Mesothelial cell of epicardium (in vitro differentiated cells): ENCODE data around the gene COL4A2. TPM values are rescaled to one million over a fixed set of nuclear protein-coding genes. Genes with fewer than 3 reads are reported as not detected.

ENCODE experiments used
- DNase-seq, 2 experiments: peaks; one replicate each; pipeline ENCODE4 v3.0.0; 2021; ENCODE audit warnings: low spot score in 2 of 2; ENCODE audit not compliant: unreplicated experiment in 2 of 2
- H3K27ac Mint-ChIP-seq: 2 replicates; pipeline ENCODE4 v1.8.0; 2021; ENCODE audit warnings: mixed read lengths
- H3K27me3 Mint-ChIP-seq: 2 replicates; pipeline ENCODE4 v1.8.0; 2021; ENCODE audit warnings: low read depth, mixed read lengths
- H3K36me3 Mint-ChIP-seq: 2 replicates; pipeline ENCODE4 v1.8.0; 2021; ENCODE audit warnings: mixed read lengths
- H3K4me1 Mint-ChIP-seq: 2 replicates; pipeline ENCODE4 v1.8.0; 2021; ENCODE audit warnings: mixed read lengths
- H3K4me3 Mint-ChIP-seq: 2 replicates; pipeline ENCODE4 v1.8.0; 2021; ENCODE audit warnings: mild to moderate bottlenecking, moderate library complexity, mixed read lengths
- H3K9me3 Mint-ChIP-seq: 2 replicates; pipeline ENCODE4 v1.8.0; 2021; ENCODE audit warnings: mixed read lengths
- total RNA-seq: library from RNA; stranded (reverse); gene quantifications from 3 replicates; pipeline ENCODE4 v1.2.1, GENCODE V29; 2021
- TF ChIP-seq, protein P1 (sequence below): fragments of 200-600 bp; sonication (generic); IDR thresholded peaks from one replicate; pipeline ENCODE4 v1.5.0; 2021; ENCODE audit warnings: antibody characterized with exemption; ENCODE audit not compliant: unreplicated experiment

The COL4A2 gene
- total RNA-seq, 1 donor from 2014 or later, result 469 TPM

DNA sequence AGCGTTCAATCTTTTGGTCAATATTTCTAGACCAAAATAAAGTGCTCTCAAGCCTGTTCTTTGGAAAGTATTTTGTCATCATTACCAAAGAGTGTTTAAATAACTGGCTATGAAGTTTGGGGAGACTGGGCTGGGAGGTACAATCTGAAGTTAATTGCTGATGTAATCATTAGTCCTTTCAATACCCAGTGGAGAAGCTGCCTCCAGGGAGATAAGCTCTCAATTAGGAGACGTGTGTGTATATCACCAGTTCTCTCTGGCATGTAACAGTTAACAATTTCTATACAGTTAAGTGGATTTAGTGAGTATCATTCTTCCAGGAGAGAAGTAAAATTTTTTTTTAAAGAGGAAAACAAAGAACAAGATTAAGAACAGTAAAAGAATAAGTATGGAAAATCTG, 1.5 kb upstream of the COL4A2 start:
- peak overlapping the region; percentile 23 for H3K27ac Mint-ChIP-seq
- DNase-seq, result no peak
- H3K27me3 Mint-ChIP-seq, result no peaks in the 10 kb centered on the region
- H3K36me3 Mint-ChIP-seq, result peaks cover 2% of the 10 kb centered on the region
- H3K9me3 Mint-ChIP-seq, result no peaks in the 10 kb centered on the region
- peaks cover 63% of the 10 kb centered on the region for H3K4me1 Mint-ChIP-seq
- H3K4me3 Mint-ChIP-seq, result peak overlapping the region; percentile 65
- TF ChIP-seq, protein P1, sequence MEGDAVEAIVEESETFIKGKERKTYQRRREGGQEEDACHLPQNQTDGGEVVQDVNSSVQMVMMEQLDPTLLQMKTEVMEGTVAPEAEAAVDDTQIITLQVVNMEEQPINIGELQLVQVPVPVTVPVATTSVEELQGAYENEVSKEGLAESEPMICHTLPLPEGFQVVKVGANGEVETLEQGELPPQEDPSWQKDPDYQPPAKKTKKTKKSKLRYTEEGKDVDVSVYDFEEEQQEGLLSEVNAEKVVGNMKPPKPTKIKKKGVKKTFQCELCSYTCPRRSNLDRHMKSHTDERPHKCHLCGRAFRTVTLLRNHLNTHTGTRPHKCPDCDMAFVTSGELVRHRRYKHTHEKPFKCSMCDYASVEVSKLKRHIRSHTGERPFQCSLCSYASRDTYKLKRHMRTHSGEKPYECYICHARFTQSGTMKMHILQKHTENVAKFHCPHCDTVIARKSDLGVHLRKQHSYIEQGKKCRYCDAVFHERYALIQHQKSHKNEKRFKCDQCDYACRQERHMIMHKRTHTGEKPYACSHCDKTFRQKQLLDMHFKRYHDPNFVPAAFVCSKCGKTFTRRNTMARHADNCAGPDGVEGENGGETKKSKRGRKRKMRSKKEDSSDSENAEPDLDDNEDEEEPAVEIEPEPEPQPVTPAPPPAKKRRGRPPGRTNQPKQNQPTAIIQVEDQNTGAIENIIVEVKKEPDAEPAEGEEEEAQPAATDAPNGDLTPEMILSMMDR, result no peak

DNA sequence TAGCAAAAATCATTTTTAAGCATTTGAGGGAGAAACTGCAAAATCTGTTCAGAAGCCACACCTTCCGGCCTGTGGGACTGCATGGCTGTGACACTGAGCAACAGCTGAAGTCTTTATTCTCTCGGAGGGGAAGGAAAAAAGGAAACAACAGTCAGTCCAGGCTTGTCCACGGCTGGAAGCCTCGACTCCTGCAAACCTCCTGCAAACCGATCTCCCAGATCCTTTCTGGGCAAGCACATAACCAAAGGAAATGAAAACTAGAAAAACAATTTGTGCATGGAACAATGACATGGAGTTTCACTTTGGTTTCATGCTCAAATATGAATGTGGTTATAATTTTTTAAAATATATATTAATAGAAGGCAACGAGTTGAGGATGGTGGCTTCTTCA, 1.1 kb upstream of the COL4A2 start:
- peak overlapping the region; percentile 65 for H3K4me3 Mint-ChIP-seq
- TF ChIP-seq, protein P1, result no peak
- no peaks in the 10 kb centered on the region for H3K9me3 Mint-ChIP-seq
- peaks cover 2% of the 10 kb centered on the region for H3K36me3 Mint-ChIP-seq
- peak overlapping the region; percentile 23 for H3K27ac Mint-ChIP-seq
- H3K4me1 Mint-ChIP-seq, result peaks cover 60% of the 10 kb centered on the region
- DNase-seq, result no peak
- no peaks in the 10 kb centered on the region for H3K27me3 Mint-ChIP-seq

DNA sequence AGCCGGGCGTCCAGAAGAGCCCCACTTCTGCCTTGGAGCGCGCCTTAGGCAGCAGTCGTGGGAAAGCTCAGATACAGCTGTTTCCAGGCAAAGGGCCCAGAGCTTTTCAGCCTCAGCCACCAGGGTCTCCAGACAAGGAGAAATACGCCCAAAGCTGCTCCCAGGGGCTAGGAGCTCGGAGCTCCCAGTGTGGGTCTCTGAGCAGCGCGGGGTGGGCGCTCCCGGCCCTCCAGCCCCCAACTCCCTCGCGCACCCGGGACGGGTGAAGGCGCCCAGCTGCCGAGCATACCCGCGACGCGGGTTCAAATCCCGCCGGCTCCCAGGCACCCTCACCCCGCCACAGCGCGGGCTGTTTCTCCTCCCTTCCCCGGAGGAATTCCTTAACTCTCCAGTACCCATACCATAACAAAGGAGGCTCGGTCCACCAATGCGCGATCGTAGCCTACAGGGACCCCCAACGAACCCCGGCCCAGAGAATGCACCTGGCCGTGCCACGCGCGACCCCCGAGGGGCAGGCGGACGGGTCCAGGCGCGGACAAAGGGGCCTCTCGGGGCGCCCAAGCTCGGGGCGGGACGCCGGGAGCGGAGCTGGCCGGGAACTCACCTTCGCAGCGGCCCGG, 634 bp upstream of the COL4A2 start:
- no peaks in the 10 kb centered on the region for H3K9me3 Mint-ChIP-seq
- TF ChIP-seq, protein P1, result no peak
- peaks cover 5% of the 10 kb centered on the region for H3K36me3 Mint-ChIP-seq
- peak overlapping the region; percentile 71 for H3K27ac Mint-ChIP-seq
- peak in 1 of 2 experiments; percentile 53 for DNase-seq
- peaks cover 57% of the 10 kb centered on the region for H3K4me1 Mint-ChIP-seq
- H3K27me3 Mint-ChIP-seq, result no peaks in the 10 kb centered on the region
- peak overlapping the region; percentile 65 for H3K4me3 Mint-ChIP-seq

DNA sequence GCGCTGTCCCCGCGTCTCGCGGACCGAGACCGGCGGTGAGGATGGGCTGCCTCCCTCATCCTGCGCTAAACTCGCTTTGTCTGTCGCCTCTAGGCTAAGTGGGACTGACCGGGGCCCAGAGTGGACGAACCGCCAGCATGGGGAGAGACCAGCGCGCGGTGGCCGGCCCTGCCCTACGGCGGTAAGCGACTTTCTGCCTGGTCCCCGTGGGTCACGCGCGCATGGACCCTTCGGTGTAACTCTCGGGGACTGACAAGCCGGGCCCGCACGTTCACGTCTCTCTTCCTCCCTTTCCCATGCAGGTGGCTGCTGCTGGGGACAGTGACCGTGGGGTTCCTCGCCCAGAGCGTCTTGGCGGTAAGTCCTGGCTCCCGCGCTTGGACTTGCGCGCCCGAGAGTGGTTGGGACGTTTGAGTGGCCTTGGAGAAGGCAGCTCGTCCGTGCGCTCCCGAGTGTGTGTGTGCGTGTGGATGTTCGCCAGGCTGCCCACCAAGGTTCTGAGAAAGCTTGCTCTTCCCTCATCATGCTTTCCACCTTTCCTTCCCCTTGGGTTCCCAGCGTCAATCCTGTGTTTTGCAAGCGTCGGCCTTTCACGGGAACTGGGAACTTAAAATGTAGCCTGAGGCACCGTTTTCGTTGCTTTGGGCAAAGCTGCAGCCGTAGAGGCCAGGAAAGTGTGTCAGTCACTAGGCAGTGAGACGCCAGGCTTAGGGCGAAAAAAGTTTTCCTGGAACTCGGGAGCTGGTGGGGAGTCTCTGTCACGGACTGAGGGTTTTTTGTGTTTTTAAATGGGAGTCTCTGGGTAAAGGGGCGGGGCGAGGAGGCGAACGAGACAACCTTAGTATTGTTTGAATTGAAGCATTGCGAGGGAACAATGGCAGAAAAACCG, 927 bp downstream of the COL4A2 start:
- H3K4me1 Mint-ChIP-seq, result peaks cover 59% of the 10 kb centered on the region
- no peaks in the 10 kb centered on the region for H3K9me3 Mint-ChIP-seq
- TF ChIP-seq, protein P1, result peak; percentile 7
- H3K27me3 Mint-ChIP-seq, result no peaks in the 10 kb centered on the region
- peaks cover 5% of the 10 kb centered on the region for H3K36me3 Mint-ChIP-seq
- peak overlapping the region; percentile 95 for H3K27ac Mint-ChIP-seq
- peak in 1 of 2 experiments; percentile 57 for DNase-seq
- H3K4me3 Mint-ChIP-seq, result peak overlapping the region; percentile 91

DNA sequence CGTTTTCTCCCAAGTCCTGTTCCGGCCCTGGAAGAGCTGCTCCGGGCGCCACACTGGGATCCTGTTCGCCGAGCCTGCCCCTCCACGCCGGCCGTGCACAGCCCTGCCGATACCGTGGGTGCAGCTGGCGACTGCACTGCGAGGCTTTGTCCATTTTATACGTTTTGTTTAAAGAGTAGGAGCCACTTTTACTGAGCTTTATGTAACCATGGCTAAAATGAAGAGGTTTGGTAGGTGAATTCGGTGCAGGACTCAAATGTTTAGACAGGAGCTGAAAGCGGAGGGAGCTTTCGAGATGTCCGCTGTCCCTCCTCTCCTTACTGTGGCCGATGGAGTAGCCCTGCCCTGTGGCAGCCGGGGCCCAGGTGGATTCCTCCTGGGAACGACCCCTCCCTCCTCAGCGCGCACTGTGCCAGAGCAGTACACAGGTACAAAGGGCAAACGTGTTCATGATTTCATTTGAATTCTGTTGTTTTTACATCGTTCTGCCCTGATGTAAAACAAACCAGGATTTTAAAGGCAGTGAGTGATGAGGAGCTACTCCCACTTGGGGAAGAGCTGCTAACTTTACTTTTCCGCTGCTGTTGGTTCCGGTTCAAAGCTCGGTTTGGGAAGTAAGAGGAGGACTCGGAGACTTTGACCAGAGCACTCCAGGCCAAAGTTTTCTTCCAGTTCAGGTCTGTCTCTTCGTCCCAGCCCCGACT, 1.7 kb downstream of the COL4A2 start:
- H3K4me3 Mint-ChIP-seq, result peak overlapping the region; percentile 91
- peak in 1 of 2 experiments; percentile 52 for DNase-seq
- H3K4me1 Mint-ChIP-seq, result peaks cover 56% of the 10 kb centered on the region
- TF ChIP-seq, protein P1, result no peak
- H3K27ac Mint-ChIP-seq, result peak overlapping the region; percentile 95
- peaks cover 5% of the 10 kb centered on the region for H3K36me3 Mint-ChIP-seq
- H3K27me3 Mint-ChIP-seq, result no peaks in the 10 kb centered on the region
- no peaks in the 10 kb centered on the region for H3K9me3 Mint-ChIP-seq
